ENCODE measurements around the gene CCDC188.

CCDC188 gene

DNA sequence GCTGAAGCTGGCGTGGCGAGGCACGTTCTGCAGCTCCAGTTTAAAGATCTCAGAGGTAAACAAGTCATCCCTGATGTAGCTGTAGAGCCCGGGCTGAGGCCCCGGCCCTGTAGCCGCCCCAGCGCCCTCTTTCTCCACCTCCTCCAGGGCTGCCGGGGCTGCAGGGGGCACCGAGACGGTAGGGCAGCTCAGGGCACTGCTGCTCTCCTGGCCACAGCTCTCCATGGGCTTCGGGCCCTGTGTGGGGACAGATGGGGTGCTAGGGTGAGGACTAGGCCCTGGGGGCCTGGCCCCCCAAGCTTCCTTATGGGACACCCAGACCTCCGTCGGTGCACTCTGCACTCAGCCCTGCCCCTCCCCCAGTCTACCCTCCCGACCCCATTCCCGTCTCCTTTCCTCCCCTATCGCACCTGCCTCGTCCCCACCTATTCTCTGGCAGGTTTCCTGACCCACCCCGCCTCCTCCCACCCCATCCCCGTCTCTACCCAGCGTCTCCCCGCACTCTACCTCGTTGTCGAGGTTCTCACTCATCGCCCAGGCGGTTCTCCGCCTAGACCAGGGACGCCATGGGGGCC lies 34.4 kb downstream of the CCDC188 start:
- DNase-seq, result no peak

- no peak for DNase-seq
Observed at GRCh38 chr22:20115691-20116375, 35.0 kb downstream of the CCDC188 start, which contains the start of gene RANBP1. RANBP1 (plus strand) TSS chr22:20116104; CDS start chr22:20116185, 81 bp downstream.

DNA sequence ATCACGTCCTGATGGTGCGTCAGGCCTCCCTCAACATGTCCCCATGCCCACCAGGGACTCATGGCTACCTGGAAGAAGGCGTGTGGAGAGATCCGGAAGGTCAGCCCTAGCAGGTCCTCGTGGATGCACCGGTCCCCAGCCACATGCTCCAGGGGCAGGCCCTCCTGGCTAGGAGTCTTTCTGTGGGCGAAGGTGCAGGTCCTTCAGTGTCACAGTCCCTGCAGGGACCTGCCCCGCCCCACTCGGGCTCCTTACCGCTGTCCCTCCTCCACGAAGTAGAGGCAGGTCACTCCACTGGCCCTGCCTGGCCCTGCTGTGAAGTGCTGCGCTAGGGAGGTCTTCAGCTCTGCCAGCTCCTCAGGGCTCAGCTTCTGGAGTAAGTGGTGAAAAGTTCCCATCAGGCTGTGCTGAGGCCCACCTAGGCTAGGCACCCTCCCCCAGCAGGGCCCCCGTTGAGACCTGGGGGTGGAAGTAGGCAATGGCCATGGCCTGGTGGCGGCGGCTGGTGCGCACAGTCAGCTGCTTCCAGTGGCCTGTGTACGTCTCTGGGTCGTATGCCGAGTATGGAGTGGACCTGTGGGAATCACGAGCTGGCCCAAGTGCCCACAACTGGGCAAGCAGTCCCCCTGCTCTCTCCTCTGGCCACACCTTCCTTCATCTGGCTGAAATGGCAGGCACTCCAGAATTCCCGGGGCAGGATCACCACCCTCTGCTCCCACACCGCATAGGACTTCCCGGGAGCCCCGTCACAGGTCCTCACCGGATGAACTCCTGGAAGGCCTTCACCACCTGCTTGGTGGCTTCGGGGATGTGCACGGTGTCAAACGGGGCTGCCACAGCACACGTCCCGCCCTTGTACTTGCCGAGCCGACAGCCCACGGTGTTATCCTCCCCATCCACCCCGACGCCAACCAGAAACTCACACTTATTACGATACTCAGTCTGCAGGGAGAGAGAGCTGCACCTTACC lies 36.1 kb downstream of the CCDC188 start:
- DNase-seq, result no peak

- no peak for DNase-seq
Observed at GRCh38 chr22:20113551-20114310, 37.1 kb downstream of the CCDC188 start.

GRCh38 chr22:20112623-20113511 lies 38.0 kb downstream of the CCDC188 start:
- DNase-seq, result no peak

DNA sequence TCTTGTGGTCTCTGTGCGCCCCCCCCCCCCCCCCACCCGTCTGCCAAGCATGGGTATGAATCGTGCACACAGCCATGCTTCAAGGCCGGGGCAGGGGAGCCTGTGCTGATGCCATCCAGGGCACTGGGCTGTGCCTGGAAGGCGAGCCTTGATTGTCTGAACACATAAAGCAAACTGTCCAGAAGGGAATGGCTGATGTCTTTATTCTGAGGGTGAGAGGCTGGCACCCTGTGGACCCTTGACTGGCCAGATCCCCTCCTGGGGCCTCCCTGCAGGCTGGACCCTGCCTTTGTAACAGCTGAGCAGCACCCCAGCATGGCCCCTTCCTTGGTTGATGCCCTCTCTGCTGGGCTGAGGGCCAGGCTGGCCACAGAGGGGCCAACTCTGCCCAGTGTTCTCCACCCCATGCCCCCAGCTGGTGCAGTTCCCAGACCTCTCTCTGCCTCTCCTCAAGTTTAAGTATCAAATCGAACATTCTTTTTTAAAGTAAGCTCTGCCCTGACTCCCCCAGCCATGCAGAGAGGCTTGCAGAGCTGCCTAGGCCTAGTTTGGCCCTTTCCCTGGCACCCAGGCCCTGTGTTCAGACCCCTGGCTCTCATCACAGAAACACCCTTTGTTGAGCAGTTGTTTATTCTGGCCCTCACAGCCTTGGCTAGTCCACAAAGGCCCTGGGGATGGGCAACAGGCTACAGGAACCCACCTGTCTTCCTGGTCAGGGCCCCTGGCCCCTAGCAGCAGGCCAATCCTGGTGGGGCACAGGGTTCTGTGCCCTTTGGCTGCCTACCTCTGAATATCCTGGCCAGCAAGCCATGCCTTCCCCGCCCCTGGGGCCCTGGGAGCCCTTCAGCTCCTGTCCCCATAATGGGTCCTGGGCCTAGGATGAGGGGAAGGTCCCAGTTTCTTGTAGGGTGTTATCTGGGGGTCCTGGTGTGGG lies 38.9 kb downstream of the CCDC188 start:
- DNase-seq, result no peak

- DNase-seq, result peak; percentile 31
Observed at GRCh38 chr22:20111045-20111688, 39.7 kb downstream of the CCDC188 start.

DNA sequence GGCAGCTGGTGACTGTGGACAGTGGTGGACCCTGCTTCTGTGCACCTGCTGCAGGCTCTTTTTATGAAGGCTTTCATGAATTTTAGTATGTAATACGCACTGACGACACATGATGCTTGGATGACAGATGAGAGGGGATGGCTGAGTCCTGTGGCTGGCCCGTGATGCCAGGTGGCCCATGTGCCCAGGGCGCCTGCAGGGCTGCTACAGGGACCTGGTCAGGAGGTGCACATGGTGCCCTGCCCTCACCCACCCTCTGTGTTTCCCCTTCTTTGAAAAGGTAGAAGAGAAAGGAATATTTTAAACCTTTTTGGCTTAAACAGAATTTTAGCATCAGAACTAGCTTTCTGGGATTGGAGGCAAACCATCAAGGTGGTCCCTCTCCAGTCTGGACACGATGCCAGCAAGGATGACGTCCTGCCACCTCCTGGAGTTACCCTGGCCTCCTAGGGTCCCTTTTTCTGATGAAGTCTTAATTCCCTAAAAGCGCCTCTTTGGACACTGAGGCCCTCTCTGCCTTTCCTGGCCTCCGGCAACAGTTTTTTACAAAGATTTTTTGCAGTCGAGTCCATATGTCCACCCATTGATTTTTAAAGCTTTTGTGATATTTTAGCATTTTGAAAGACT lies 40.4 kb downstream of the CCDC188 start:
- DNase-seq, result no peak

GRCh38 chr22:20109411-20110358 lies 41.2 kb downstream of the CCDC188 start:
- DNase-seq, result no peak

DNA sequence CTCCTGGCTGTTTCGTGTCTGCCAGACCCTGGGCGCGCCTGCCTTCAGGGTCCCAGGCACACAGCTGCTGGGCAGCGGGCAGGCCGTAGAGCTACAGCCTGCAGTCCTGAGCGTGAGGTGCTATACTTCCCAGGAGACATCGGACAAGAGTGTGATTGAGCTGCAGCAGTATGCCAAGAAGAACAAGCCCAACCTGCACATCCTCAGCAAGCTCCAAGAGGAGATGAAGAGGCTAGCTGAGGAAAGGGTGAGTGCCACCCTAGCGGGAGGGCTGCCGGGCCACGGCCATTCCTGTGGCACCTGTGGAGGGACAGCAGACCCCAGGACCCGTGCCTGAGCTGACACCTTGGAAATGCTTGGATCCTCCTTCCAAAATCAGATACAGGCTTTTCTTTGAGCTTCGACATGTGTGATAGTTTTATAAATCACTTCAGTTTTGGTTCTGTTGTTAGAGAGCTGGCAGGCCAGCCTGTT lies 42.1 kb downstream of the CCDC188 start:
- DNase-seq, result no peak

DNA sequence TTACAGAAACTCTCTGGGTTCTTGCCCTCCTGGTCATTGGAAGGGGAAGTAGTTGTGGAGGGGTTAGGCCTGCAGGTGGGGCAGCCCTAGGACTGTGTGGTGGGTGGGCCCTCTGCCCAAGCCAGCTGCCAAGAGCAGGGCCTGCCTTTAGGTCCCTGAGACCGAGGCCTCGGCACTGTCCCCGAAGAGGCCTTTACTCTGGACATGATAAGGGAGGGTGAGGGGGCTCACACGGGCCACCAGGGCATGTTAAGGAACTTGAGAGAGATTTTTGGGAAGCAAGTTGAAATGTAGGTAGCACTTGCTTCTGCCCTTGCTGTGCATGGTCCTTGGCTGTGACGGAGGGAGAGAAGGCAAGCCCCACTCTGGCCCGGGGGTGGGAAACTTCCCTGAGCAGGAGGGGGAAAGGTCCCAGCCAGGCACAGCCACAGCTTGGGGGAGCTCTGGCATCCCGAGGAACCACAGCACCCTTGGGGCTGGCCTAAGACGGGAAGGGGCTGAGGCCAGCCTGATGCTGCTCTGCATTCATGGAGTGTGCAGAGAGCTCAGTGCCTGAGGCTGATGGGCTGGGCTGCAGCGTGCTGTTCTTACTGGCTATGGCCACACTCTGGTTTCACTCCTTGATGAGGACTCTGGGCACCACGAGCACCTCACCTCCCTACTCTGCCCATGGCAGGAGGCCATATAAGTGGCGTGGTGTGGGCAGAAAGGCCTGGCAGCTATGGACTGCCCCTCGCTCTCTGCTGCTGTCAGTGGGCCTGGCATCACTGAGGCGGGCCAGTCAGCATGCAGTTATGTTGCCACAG lies 42.7 kb downstream of the CCDC188 start:
- no peak for DNase-seq

DNA sequence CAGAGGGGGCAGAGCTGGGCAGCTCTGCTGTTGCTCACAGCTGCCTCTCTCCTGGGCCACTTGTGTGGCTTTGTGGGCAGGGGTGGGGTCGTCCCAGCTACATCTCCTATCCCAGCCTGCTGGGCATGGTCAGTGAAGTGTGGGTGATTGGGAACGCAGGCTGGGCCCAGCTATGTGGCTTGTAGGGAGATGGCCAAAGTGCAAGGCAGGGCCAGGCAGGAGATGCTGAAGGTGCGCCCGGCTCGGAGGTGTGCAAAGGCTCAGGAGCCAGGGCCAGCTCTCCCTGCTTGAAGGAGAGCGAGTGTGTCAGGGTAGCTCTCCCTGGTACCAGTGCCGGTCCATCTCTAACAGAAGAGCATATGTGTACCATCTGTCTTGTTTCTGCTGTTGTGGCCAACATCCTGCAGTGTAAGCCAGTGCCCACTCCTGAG lies 43.4 kb downstream of the CCDC188 start:
- DNase-seq, result no peak

- DNase-seq, result no peak
Observed at GRCh38 chr22:20106849-20107237, 44.0 kb downstream of the CCDC188 start.

GRCh38 chr22:20106205-20106848 lies 44.5 kb downstream of the CCDC188 start:
- no peak for DNase-seq

GRCh38 chr22:20105456-20106204 lies 45.2 kb downstream of the CCDC188 start:
- no peak for DNase-seq

GRCh38 chr22:20102203-20102780 lies 48.6 kb downstream of the CCDC188 start:
- no peak for DNase-seq

All from NCI-H146 (cell line).